HG03135 (cell line): ENCODE results near the gene SEPTIN2.
"Not testable (repeated sequence)": the region's sequence is repeated elsewhere in the genome, so short reads cannot be mapped to it uniquely, and the experiment has no call there.

Source experiments
- ATAC-seq: cut with Tn5 transposase; IDR thresholded peaks from one replicate; pipeline ENCODE4 v1.9.1; 2021; ENCODE audit warnings: mild to moderate bottlenecking, moderate library complexity; ENCODE audit not compliant: unreplicated experiment

SEPTIN2 gene

GRCh38 chr2:241286348-241287090, 29.2 kb upstream of the SEPTIN2 start:
- no peak for ATAC-seq

GRCh38 chr2:241288324-241288888, 27.3 kb upstream of the SEPTIN2 start:
- no peak for ATAC-seq

GRCh38 chr2:241289053-241289452, 26.7 kb upstream of the SEPTIN2 start:
- no peak for ATAC-seq

- ATAC-seq = no peak
These were observed 26.1 kb upstream of the SEPTIN2 start for GRCh38 chr2:241289597-241289996.

GRCh38 chr2:241291153-241291552, 24.6 kb upstream of the SEPTIN2 start:
- ATAC-seq = no peak

GRCh38 chr2:241291977-241292376, 23.7 kb upstream of the SEPTIN2 start:
- ATAC-seq = no peak

GRCh38 chr2:241293378-241293797, 22.3 kb upstream of the SEPTIN2 start:
- ATAC-seq = not testable (repeated sequence)

- no peak for ATAC-seq
These were observed 20.2 kb upstream of the SEPTIN2 start for GRCh38 chr2:241295326-241296095.

- no peak for ATAC-seq
These were observed 19.0 kb upstream of the SEPTIN2 start for GRCh38 chr2:241296767-241297166.

GRCh38 chr2:241298673-241299072, 17.1 kb upstream of the SEPTIN2 start:
- no peak for ATAC-seq

- ATAC-seq = no peak
These were observed 15.7 kb upstream of the SEPTIN2 start for GRCh38 chr2:241300000-241300399.

GRCh38 chr2:241302083-241302482, 13.6 kb upstream of the SEPTIN2 start:
- ATAC-seq = no peak

GRCh38 chr2:241302759-241303651, 12.7 kb upstream of the SEPTIN2 start:
- ATAC-seq = no peak

GRCh38 chr2:241304039-241304670, 11.6 kb upstream of the SEPTIN2 start:
- no peak for ATAC-seq

GRCh38 chr2:241307055-241307454, 8.7 kb upstream of the SEPTIN2 start:
- ATAC-seq = no peak

- ATAC-seq = no peak
These were observed 7.5 kb upstream of the SEPTIN2 start for GRCh38 chr2:241308267-241308666.

GRCh38 chr2:241308832-241309500, 6.8 kb upstream of the SEPTIN2 start:
- no peak for ATAC-seq

GRCh38 chr2:241309684-241310117, 6.0 kb upstream of the SEPTIN2 start:
- peak; percentile 40 for ATAC-seq

GRCh38 chr2:241310917-241311566, 4.7 kb upstream of the SEPTIN2 start:
- no peak for ATAC-seq
